ENCODE data around the gene RBMS3.

DNA sequence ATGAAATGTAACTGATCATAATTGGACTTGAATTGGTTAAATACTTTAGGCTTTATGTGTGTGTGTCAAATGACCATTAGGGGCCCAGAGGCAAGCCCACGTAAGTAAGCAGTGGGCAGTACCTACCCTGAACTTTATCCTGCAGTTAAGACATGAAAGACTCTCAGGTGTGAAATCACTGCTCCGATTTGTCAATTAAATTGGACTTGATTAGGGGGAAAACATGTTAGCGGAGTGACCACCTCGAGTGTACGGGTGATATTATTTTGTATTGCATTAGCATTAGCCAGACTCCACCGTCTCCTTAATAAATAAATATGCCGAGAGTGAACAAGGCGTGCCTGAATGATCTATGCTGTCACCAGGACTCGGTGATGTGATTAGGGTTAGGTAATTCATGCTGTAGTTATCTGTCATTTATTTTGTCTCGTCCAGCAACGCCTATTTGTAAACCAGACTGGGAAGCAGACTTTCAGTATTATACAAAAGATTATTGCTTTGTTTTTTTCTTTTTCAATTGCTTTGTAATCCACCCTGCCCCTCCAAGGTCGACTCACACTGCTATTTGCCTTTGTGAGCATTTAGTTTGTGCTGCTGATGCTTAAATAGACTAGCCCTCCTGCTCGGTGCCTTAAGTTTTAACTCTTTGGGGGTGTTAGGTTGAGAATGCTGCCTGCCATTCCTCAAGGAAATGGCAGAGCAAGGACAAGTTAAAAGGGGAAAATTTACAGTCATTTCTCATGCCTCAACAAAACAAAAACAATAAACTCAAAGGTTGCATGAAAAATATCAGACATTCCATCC lies 1.8 kb downstream of the RBMS3 start:
- no peak for TF ChIP-seq POLR2A (IDR thresholded peaks at IDR 0.05)
- TF ChIP-seq, protein P1, sequence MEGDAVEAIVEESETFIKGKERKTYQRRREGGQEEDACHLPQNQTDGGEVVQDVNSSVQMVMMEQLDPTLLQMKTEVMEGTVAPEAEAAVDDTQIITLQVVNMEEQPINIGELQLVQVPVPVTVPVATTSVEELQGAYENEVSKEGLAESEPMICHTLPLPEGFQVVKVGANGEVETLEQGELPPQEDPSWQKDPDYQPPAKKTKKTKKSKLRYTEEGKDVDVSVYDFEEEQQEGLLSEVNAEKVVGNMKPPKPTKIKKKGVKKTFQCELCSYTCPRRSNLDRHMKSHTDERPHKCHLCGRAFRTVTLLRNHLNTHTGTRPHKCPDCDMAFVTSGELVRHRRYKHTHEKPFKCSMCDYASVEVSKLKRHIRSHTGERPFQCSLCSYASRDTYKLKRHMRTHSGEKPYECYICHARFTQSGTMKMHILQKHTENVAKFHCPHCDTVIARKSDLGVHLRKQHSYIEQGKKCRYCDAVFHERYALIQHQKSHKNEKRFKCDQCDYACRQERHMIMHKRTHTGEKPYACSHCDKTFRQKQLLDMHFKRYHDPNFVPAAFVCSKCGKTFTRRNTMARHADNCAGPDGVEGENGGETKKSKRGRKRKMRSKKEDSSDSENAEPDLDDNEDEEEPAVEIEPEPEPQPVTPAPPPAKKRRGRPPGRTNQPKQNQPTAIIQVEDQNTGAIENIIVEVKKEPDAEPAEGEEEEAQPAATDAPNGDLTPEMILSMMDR (IDR thresholded peaks at IDR 0.05): no peak
